ENCODE results near the gene RUSC2. TPM values are rescaled to one million over a fixed set of nuclear protein-coding genes. Genes with fewer than 3 reads are reported as not detected.

RUSC2 gene
- total and polyA plus RNA-seq, 2 of the 13 experiments (the other 11 are each of a cell fraction or from before 2014, with no cell fraction given), result 2.8 to 3.3 TPM

GRCh38 chr9:35510754-35511428, 21.0 kb downstream of the RUSC2 start (continued):
- no peak for TF ChIP-seq GLI4 (CRISPR knock-in tag; IDR thresholded peaks at IDR 0.05; ENCODE audit: borderline replicate concordance)
- peak; percentile 83 for TF ChIP-seq SKI (IDR thresholded peaks at IDR 0.05; ENCODE audit: partially characterized antibody)
- TF ChIP-seq CREB1 (IDR thresholded peaks at IDR 0.05), result no peak
- TF ChIP-seq CREB1 (CRISPR knock-in tag; IDR thresholded peaks at IDR 0.05), result peak; percentile 30; the same call in 1 of the 2 replicates
- no peak for TF ChIP-seq MTA3 (CRISPR knock-in tag; IDR thresholded peaks at IDR 0.05)
- no peak for TF ChIP-seq ZNF839 (CRISPR knock-in tag; IDR thresholded peaks at IDR 0.05; ENCODE audit: borderline replicate concordance)
- no peak for TF ChIP-seq ZNF343 (CRISPR knock-in tag; IDR thresholded peaks at IDR 0.05)
- no peak for TF ChIP-seq ZFP41 (CRISPR knock-in tag; IDR thresholded peaks at IDR 0.05; ENCODE audit: borderline replicate concordance)
- TF ChIP-seq ZNF704 (CRISPR knock-in tag; IDR thresholded peaks at IDR 0.05; ENCODE audit: borderline replicate concordance), result no peak
- TF ChIP-seq ZNF878 (CRISPR knock-in tag; IDR thresholded peaks at IDR 0.05), result peak; percentile 42; the same call in 1 of the 2 replicates
- TF ChIP-seq PAWR (CRISPR knock-in tag; IDR thresholded peaks at IDR 0.05; ENCODE audit: borderline replicate concordance), result no peak
- peak; percentile 47; the same call in 1 of the 2 replicates for TF ChIP-seq SKIL (CRISPR knock-in tag; IDR thresholded peaks at IDR 0.05; ENCODE audit: borderline replicate concordance)
- TF ChIP-seq ERF (CRISPR knock-in tag; IDR thresholded peaks at IDR 0.05), result no peak
- TF ChIP-seq TOPORS (CRISPR knock-in tag; IDR thresholded peaks at IDR 0.05), result no peak
- no peak for TF ChIP-seq HNRNPH1 (optimal IDR thresholded peaks at IDR 0.05; ENCODE audit: low read depth, low read length)
- no peak for TF ChIP-seq THAP7 (CRISPR knock-in tag; IDR thresholded peaks at IDR 0.05)
- peak; percentile 56; the same call in 1 of the 2 replicates for TF ChIP-seq HDAC2 (CRISPR knock-in tag; IDR thresholded peaks at IDR 0.05)
- TF ChIP-seq THRA (CRISPR knock-in tag; IDR thresholded peaks at IDR 0.05; ENCODE audit: borderline replicate concordance), result no peak
- no peak for TF ChIP-seq ZNF605 (CRISPR knock-in tag; IDR thresholded peaks at IDR 0.05)
- TF ChIP-seq KLF13 (CRISPR knock-in tag; IDR thresholded peaks at IDR 0.05), result no peak
- TF ChIP-seq STAT5B (CRISPR knock-in tag; IDR thresholded peaks at IDR 0.05), result no peak
- TF ChIP-seq MED13 (CRISPR knock-in tag; IDR thresholded peaks at IDR 0.05), result no peak
- no peak for TF ChIP-seq U2AF2 (IDR thresholded peaks at IDR 0.05; ENCODE audit: low read depth, low read length)
- no peak for TF ChIP-seq RORA (CRISPR knock-in tag; IDR thresholded peaks at IDR 0.05)
- TF ChIP-seq DR1 (CRISPR knock-in tag; IDR thresholded peaks at IDR 0.05), result no peak
- TF ChIP-seq MBD4 (IDR thresholded peaks at IDR 0.05; ENCODE audit: borderline replicate concordance, low read length), result no peak
